Heart left ventricle (tissue), 16 donors: ENCODE measurements around the gene SELENOV. TPM values are rescaled to one million over a fixed set of nuclear protein-coding genes. Genes with fewer than 3 reads are reported as not detected.

ENCODE experiments used
- ATAC-seq, 4 donors: fragments of 200-7000 bp; cut with Tn5 transposase; one replicate each; pipeline ENCODE4 v1.9.1; 2020 to 2022; ENCODE audit warnings: moderate library complexity in 4 of 4, mild to moderate bottlenecking in 3 of 4, moderate number of reproducible peaks in 1 of 4
- DNase-seq, 5 donors: peaks; one replicate each; pipeline ENCODE4 v3.0.0-alpha.2; 2020
- H3K27ac ChIP-seq, 12 donors: fragments of 200-600 bp; sonication (generic) in 4 of 12; one replicate each; pipeline versions ENCODE4 v1.5.0 to v1.8.0; 2016 to 2022; ENCODE audit warnings: mild to moderate bottlenecking in 2 of 12
- H3K27me3 ChIP-seq, 9 donors: fragments of 200-600 bp; sonication (generic) in 2 of 9; one replicate each; pipeline versions ENCODE4 v1.5.1 to v1.8.0; 2016 to 2022; ENCODE audit warnings: mild to moderate bottlenecking in 3 of 9
- H3K36me3 ChIP-seq, 9 donors: fragments of 200-600 bp; sonication (generic) in 2 of 9; one replicate each; pipeline versions ENCODE4 v1.5.0 to v1.8.0; 2018 to 2022; ENCODE audit warnings: mild to moderate bottlenecking in 2 of 9
- H3K4me1 ChIP-seq, 12 donors: fragments of 200-600 bp; sonication (generic) in 4 of 12; one replicate each; pipeline versions ENCODE4 v1.5.0 to v1.8.0; 2016 to 2022; ENCODE audit warnings: mild to moderate bottlenecking in 3 of 12
- H3K4me3 ChIP-seq, 12 donors: fragments of 200-600 bp; sonication (generic) in 4 of 12; one replicate each; pipeline versions ENCODE4 v1.5.0 to v1.8.0; 2017 to 2022; ENCODE audit warnings: mild to moderate bottlenecking in 9 of 12, moderate library complexity in 4 of 12
- H3K9me3 ChIP-seq, 12 donors: fragments of 200-600 bp; sonication (generic) in 4 of 12; one replicate each; pipeline versions ENCODE4 v1.5.0 to v1.8.0; 2016 to 2022; ENCODE audit warnings: mild to moderate bottlenecking in 1 of 12
- POLR2A ChIP-seq, 2 donors: fragments of 450-650 bp; IDR thresholded peaks; one replicate each; pipeline ENCODE4 v1.6.1; 2017; ENCODE audit warnings: antibody characterized with exemption in 2 of 2, mild to moderate bottlenecking in 2 of 2, moderate library complexity in 2 of 2
- WGBS, 4 donors: extraction: QIAGEN DNeasy Blood & Tissue Kit in 2 of 4; methylation state at CpG; one replicate each; pipeline versions ENCODE4 v1.1.5 to v1.1.7; 2013 to 2018; 5-methylcytosine and 5-hydroxymethylcytosine counted together
- intact Hi-C, 10 donors: fragments of 100-400 bp; cut with DNase I; formaldehyde crosslinking; loops; one replicate each; pipeline versions ENCODE4 v1.11.1 to v1.14.2; 2022
- polyA plus RNA-seq, 2 donors: library from polyadenylated mRNA; stranded (reverse); fragments of 200-250 nt; gene quantifications; one replicate each; pipeline ENCODE4 v1.2.3, GENCODE V29; 2013
- total RNA-seq, 9 donors: library from RNA; depleted of rRNA in 2 of 9; stranded (reverse); fragments of >200 nt in 2 of 9; fragmentation: NEBNext Ultra II Directional in 3 of 9; extraction: Animal tissue kit (Norgen Biotek cat#: 25700) in 3 of 9; gene quantifications; one replicate each; pipeline versions ENCODE4 v1.1.0 to v1.2.4, GENCODE V29; 2016 to 2023
- TF ChIP-seq, protein P1 (sequence below), 12 donors: fragments of 200-600 bp; sonication (generic) in 4 of 12; IDR thresholded peaks; one replicate each; pipeline versions ENCODE4 v1.5.0 to v1.8.0; 2018 to 2022; ENCODE audit warnings: antibody characterized with exemption in 12 of 12, mild to moderate bottlenecking in 5 of 12
- donor health status: ischemic (EF 13 %, LVEDD 7.1; RV severe dilation, severe dysfunction).
- donor health status: healthy with polysubstance abuse.
- donor health status: DM: no; HTN: yes; CAD: no.
- donor health status: DM: no; HTN: no; CAD: no.
- donor health status: ischemic (EF 25% LVEDD 6.9; RV normal size, moderate dysfunction).
- donor health status: ischemic (EF 25% LVEDD 5.7; RV mildly dilated, moderate dysfunction).
- donor health status: healthy.
- donor health status: DM: yes; HTN: yes; CAD: no.
- donor health status: ischemic (EF 35%, LVEDD 5.7; RV mildly dilated, moderate dysfunction).
- donor health status: nonischemic (EF 11% LVEDD 7.7; RV severe dilation, severe dysfunction).
- donor health status: DM: yes; HTN: yes; CAD: no.
- donor health status: PGD.
- donor health status: ischemic (EF 29% LVEDD 5.4; RV normal size, mild dysfunction).
- donor health status: nonischemic (EF 23%, LVEDD 6.1; RV moderate dilation, normal function).

SELENOV gene
- total and polyA plus RNA-seq, 11 donors: not detected

DNA sequence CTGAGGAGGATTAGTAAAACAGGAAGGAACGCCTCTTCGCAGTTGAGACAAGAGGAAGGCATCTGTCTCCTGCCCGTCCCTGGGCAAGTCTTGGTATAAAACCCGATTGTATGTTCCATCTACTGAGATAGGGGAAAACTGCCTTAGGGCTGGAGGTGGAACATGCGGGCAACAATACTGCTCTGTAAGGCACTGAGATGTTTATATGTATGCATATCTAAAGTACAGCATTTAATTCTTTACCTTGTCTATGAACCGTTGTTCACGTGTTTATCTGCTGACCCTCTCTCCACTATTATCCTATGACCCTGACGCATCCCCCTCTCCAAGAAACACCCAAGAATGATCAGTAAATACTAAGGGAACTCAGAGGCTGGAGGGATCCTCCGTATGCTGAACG lies 35.0 kb upstream of the SELENOV start:
- intact Hi-C loops: loop anchor here in 2 of 10 donors (5.0 to 10.0 kb wide), 2 partner anchors 43 to 55 kb away; partner anchors contain the start of genes EID2B (in 1 of the 2) and RPS16 (in 1 of the 2)
- TF ChIP-seq POLR2A (IDR thresholded peaks at IDR 0.05): no peak
- TF ChIP-seq, protein P1, sequence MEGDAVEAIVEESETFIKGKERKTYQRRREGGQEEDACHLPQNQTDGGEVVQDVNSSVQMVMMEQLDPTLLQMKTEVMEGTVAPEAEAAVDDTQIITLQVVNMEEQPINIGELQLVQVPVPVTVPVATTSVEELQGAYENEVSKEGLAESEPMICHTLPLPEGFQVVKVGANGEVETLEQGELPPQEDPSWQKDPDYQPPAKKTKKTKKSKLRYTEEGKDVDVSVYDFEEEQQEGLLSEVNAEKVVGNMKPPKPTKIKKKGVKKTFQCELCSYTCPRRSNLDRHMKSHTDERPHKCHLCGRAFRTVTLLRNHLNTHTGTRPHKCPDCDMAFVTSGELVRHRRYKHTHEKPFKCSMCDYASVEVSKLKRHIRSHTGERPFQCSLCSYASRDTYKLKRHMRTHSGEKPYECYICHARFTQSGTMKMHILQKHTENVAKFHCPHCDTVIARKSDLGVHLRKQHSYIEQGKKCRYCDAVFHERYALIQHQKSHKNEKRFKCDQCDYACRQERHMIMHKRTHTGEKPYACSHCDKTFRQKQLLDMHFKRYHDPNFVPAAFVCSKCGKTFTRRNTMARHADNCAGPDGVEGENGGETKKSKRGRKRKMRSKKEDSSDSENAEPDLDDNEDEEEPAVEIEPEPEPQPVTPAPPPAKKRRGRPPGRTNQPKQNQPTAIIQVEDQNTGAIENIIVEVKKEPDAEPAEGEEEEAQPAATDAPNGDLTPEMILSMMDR (IDR thresholded peaks at IDR 0.05): no peak
- peak overlapping the region in 11 of 12 donors; percentile 75 to 100 (median 90) for H3K4me3 ChIP-seq
- no peaks in the 10 kb centered on the region for H3K9me3 ChIP-seq
- DNase-seq (no peak), ATAC-seq (no peak)
- H3K4me1 ChIP-seq: peaks cover 0 to 26% (median 16%) of the 10 kb centered on the region in 12 donors
- no peaks in the 10 kb centered on the region for H3K27me3 ChIP-seq
- 51 to 54% (median 52%) methylated on average over 10 of the region's 10 CpGs for whole genome bisulfite sequencing, 4 donors
- H3K27ac ChIP-seq: peak overlapping the region; percentile 4 to 89 (median 82)
- peaks cover 0 to 43% (median 32%) of the 10 kb centered on the region in 9 donors for H3K36me3 ChIP-seq

- H3K4me3 ChIP-seq: peak within 1 kb of the TSS; percentile 75 to 100 (median 90)
- ATAC-seq: peak; percentile 95 to 99 (median 98)
- no peaks in the 10 kb centered on the region for H3K9me3 ChIP-seq
- H3K27me3 ChIP-seq: no peaks in the 10 kb centered on the region
- peaks cover 0 to 43% (median 35%) of the 10 kb centered on the region in 9 donors for H3K36me3 ChIP-seq
- TF ChIP-seq, protein P1 (IDR thresholded peaks at IDR 0.05): peak in 1 of 12 donors; percentile 19
- TF ChIP-seq POLR2A (IDR thresholded peaks at IDR 0.05): peak in 1 of 2 donors; percentile 63
- intact Hi-C loops: loop anchor here in 1 of 10 donors (5.0 kb wide), 1 partner anchor 43 kb away; the partner anchor contains the start of gene RPS16
- peak; percentile 98 to 99 (median 98) for DNase-seq
- H3K27ac ChIP-seq: peak within 1 kb of the TSS; percentile 4 to 89 (median 82)
- H3K4me1 ChIP-seq: peaks cover 0 to 24% (median 16%) of the 10 kb centered on the region in 12 donors
- 1 to 3% (median 1%) methylated on average over 14 to 62 of the region's 62 CpGs for WGBS, 4 donors
Measured at GRCh38 chr19:39480337-39481228, 34.4 kb upstream of the SELENOV start, which contains the start of gene TIMM50. Gene TIMM50, plus strand, starts transcription at chr19:39480838. Its CDS starts 16 bp downstream, at chr19:39480854.

DNA sequence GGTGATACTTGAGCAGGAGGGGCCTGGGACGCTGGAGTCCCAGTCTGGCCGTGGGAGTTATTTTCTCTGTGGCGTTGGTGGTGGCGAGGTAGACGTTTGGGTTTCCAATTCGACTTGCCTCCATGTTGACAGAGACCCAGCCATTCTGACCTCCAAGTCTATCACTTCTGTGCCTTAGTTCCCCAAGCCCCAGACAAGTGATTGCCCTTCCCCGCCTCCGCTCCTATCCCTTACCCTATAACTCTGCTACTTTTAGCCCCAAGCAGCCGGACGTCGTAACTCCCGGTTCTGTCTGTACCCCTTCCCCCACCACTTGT lies 33.8 kb upstream of the SELENOV start:
- no peaks in the 10 kb centered on the region for H3K9me3 ChIP-seq
- ATAC-seq (peak in 1 of 4 donors; percentile 2), DNase-seq (no peak)
- intact Hi-C loops: loop anchor here in 1 of 10 donors (5.0 kb wide), 1 partner anchor 44 kb away; the partner anchor contains the start of gene RPS16
- peak overlapping the region; percentile 75 to 100 (median 90) for H3K4me3 ChIP-seq
- no peaks in the 10 kb centered on the region for H3K27me3 ChIP-seq
- H3K4me1 ChIP-seq: peaks cover 0 to 19% (median 15%) of the 10 kb centered on the region in 12 donors
- 0 to 1% (median 0%) methylated on average over 11 to 12 of the region's 12 CpGs for WGBS, 4 donors
- peak overlapping the region in 10 of 12 donors; percentile 63 to 89 (median 84) for H3K27ac ChIP-seq
- TF ChIP-seq, protein P1 (IDR thresholded peaks at IDR 0.05): no peak
- no peak for TF ChIP-seq POLR2A (IDR thresholded peaks at IDR 0.05)
- peaks cover 0 to 43% (median 39%) of the 10 kb centered on the region in 9 donors for H3K36me3 ChIP-seq

- intact Hi-C loops: loop anchor here in 1 of 10 donors (5.0 kb wide), 1 partner anchor 44 kb away; the partner anchor contains the start of gene RPS16
- no peaks in the 10 kb centered on the region for H3K9me3 ChIP-seq
- TF ChIP-seq, protein P1 (IDR thresholded peaks at IDR 0.05): no peak
- no peak for TF ChIP-seq POLR2A (IDR thresholded peaks at IDR 0.05)
- no peaks in the 10 kb centered on the region for H3K27me3 ChIP-seq
- peaks cover 0 to 46% (median 40%) of the 10 kb centered on the region in 9 donors for H3K36me3 ChIP-seq
- peak overlapping the region; percentile 75 to 100 (median 90) for H3K4me3 ChIP-seq
- no peak overlapping the region for H3K27ac ChIP-seq
- peaks cover 0 to 19% (median 15%) of the 10 kb centered on the region in 12 donors for H3K4me1 ChIP-seq
- ATAC-seq (no peak), DNase-seq (no peak)
- 66 to 72% (median 69%) methylated on average over 9 to 11 of the region's 11 CpGs for WGBS, 4 donors
Measured at GRCh38 chr19:39481676-39482075, 33.3 kb upstream of the SELENOV start.
